Neural cell (in vitro differentiated cells): ENCODE data around the gene PCDH9. TPM values are rescaled to one million over a fixed set of nuclear protein-coding genes. Genes with fewer than 3 reads are reported as not detected.

ENCODE experiments used
- H2AFZ ChIP-seq: fragments of 200-600, 300-800 bp; sonication (generic), shearing (Covaris generic); 2 replicates; pipeline ENCODE4 v1.6.0; 2014; ENCODE audit warnings: low read depth, mild to moderate bottlenecking, antibody characterized with exemption, low read length, moderate library complexity
- H3F3A ChIP-seq: fragments of 200-600 bp; shearing (Covaris generic); 2 replicates; pipeline ENCODE4 v1.6.1; 2016; ENCODE audit warnings: mild to moderate bottlenecking, moderate library complexity, mixed read lengths, antibody characterized with exemption, low read length; ENCODE audit not compliant: insufficient read depth, poor library complexity, severe bottlenecking
- H3K27ac ChIP-seq: fragments of 200-600, 300-800 bp; sonication (generic), shearing (Covaris generic); 2 replicates; pipeline ENCODE4 v1.5.1; 2014; ENCODE audit warnings: mild to moderate bottlenecking, low read length, moderate library complexity
- H3K27me3 ChIP-seq: fragments of 300-800, 200-600 bp; sonication (generic), shearing (Covaris generic); 2 replicates; pipeline ENCODE4 v1.6.0; 2014; ENCODE audit warnings: mild to moderate bottlenecking, low read depth, low read length, moderate library complexity; ENCODE audit not compliant: insufficient read depth
- H3K36me3 ChIP-seq: fragments of 300-800, 200-600 bp; sonication (generic), shearing (Covaris generic); 2 replicates; pipeline ENCODE4 v1.5.1; 2014; ENCODE audit warnings: mild to moderate bottlenecking, antibody characterized with exemption, low read length, moderate library complexity; ENCODE audit not compliant: insufficient read depth
- H3K4me2 ChIP-seq: fragments of 300-800, 200-600 bp; sonication (generic), shearing (Covaris generic); 2 replicates; pipeline ENCODE4 v1.6.0; 2014; ENCODE audit warnings: mild to moderate bottlenecking, low read length
- H3K4me3 ChIP-seq: fragments of 300-800, 200-600 bp; sonication (generic), shearing (Covaris generic); 2 replicates; pipeline ENCODE4 v1.5.1; 2014; ENCODE audit warnings: mild to moderate bottlenecking, low read length, moderate library complexity
- H3K79me2 ChIP-seq: fragments of 200-600 bp; shearing (Covaris generic); replicated peaks from 2 replicates; pipeline ENCODE4 v1.6.0; 2014; ENCODE audit warnings: mild to moderate bottlenecking, low read length, moderate library complexity; ENCODE audit not compliant: insufficient read depth
- H3K9ac ChIP-seq: fragments of 300-800, 200-600 bp; sonication (generic), shearing (Covaris generic); 2 replicates; pipeline ENCODE4 v1.6.1; 2016; ENCODE audit warnings: mild to moderate bottlenecking, low read length, mixed read lengths
- H3K9me2 ChIP-seq: fragments of 200-600 bp; shearing (Covaris generic); 2 replicates; pipeline ENCODE4 v1.6.1; 2016; ENCODE audit warnings: mild to moderate bottlenecking, low read length, mixed read lengths; ENCODE audit not compliant: insufficient read depth
- H3K9me3 ChIP-seq: fragments of 200-600, 300-800 bp; sonication (generic), shearing (Covaris generic); 2 replicates; pipeline ENCODE4 v1.6.1; 2016; ENCODE audit warnings: mild to moderate bottlenecking, mixed run types, low read length, moderate library complexity, mixed read lengths
- H4K20me1 ChIP-seq: fragments of 200-600 bp; shearing (Covaris generic); 2 replicates; pipeline ENCODE4 v1.6.1; 2016; ENCODE audit warnings: mild to moderate bottlenecking, mixed run types; ENCODE audit not compliant: insufficient read depth
- CTCF ChIP-seq: fragments of 450-650 bp; IDR thresholded peaks from 2 replicates; pipeline ENCODE4 v1.5.1; 2014; ENCODE audit warnings: antibody characterized with exemption, mild to moderate bottlenecking, moderate library complexity; ENCODE audit not compliant: poor library complexity, severe bottlenecking
- EP300 ChIP-seq: fragments of 450-650 bp; conservative IDR thresholded peaks from 2 replicates; pipeline ENCODE4 v1.6.1; 2014; ENCODE audit warnings: antibody characterized with exemption, mild to moderate bottlenecking, moderate library complexity; ENCODE audit not compliant: poor library complexity, severe bottlenecking
- EZH2 ChIP-seq: fragments of 200-600, 300-800 bp; shearing (Covaris generic), sonication (generic); IDR thresholded peaks from 2 replicates; pipeline ENCODE4 v1.6.1; 2014; ENCODE audit warnings: antibody characterized with exemption, low read length, borderline replicate concordance, mild to moderate bottlenecking; ENCODE audit not compliant: insufficient read depth, poor library complexity, severe bottlenecking
- MXI1 ChIP-seq: fragments of 450-650 bp; conservative IDR thresholded peaks from 2 replicates; pipeline ENCODE4 v1.6.1; 2014; ENCODE audit warnings: antibody characterized with exemption, mild to moderate bottlenecking; ENCODE audit not compliant: poor library complexity, severe bottlenecking
- POLR2AphosphoS5 ChIP-seq: IDR thresholded peaks from 2 replicates; pipeline ENCODE4 v1.6.1; 2012
- RAD21 ChIP-seq: fragments of 450-650 bp; conservative IDR thresholded peaks from 2 replicates; pipeline ENCODE4 v1.6.1; 2014; ENCODE audit warnings: antibody characterized with exemption, mild to moderate bottlenecking, moderate library complexity
- REST ChIP-seq: IDR thresholded peaks from 2 replicates; pipeline ENCODE4 v1.6.1; 2012; ENCODE audit warnings: borderline replicate concordance
- SMC3 ChIP-seq: fragments of 450-650 bp; conservative IDR thresholded peaks from 2 replicates; pipeline ENCODE4 v1.6.1; 2014; ENCODE audit warnings: antibody characterized with exemption, mild to moderate bottlenecking, moderate library complexity; ENCODE audit not compliant: poor library complexity
- TAF1 ChIP-seq: IDR thresholded peaks from 2 replicates; pipeline ENCODE4 v1.6.1; 2012; ENCODE audit warnings: low read depth
- polyA plus RNA-seq: library from polyadenylated mRNA; depleted of rRNA; stranded (reverse); fragments of >200 nt; gene quantifications from 2 replicates; pipeline ENCODE4 v1.2.3, GENCODE V29; 2014

The PCDH9 gene
- polyA plus RNA-seq, 1 donor from 2014 or later, result 4.6 TPM

DNA sequence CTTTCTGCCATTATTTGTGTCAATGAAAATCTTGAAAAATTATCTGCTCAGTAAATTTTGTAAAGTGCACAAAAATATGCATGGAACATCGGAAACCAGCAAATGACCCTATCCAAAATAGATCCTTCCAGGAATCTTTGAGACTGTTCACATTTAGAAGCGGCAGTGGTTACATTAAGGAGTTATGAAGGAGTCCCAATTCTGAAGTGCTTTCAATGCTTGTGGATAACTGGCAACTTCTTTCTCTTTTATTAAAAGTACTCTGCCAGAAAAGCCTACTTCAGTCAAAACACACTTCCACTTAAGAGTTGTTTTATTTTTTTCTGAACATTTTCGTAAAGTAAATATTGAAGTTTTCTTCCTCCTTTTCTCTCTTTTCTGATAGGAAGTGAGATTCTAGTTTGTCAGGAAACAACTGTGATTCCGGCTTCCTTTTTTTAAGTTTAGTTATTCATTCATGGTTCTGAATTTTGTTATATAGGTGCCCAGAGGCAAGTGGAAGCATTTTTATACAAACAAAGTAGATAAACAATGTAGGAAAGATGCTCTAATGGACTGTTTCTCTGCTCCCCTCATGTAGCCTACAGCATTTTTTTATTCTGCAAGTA lies 83.5 kb downstream of the PCDH9 start:
- H3K9me3 ChIP-seq, result no peaks in the 10 kb centered on the region
- no peak overlapping the region for H3K4me2 ChIP-seq
- TF ChIP-seq POLR2AphosphoS5 (no peak), EP300 (no peak), REST (no peak), SMC3 (no peak), RAD21 (no peak), TAF1 (no peak), EZH2 (no peak), CTCF (no peak)
- H4K20me1 ChIP-seq, result no peaks in the 10 kb centered on the region
- peaks cover 4% of the 10 kb centered on the region for H3F3A ChIP-seq
- H3K36me3 ChIP-seq, result no peaks in the 10 kb centered on the region
- no peaks in the 10 kb centered on the region for H3K9me2 ChIP-seq
- H3K27me3 ChIP-seq, result no peaks in the 10 kb centered on the region
- H3K9ac ChIP-seq, result no peak overlapping the region
- H2AFZ ChIP-seq, result no peak overlapping the region
- H3K79me2 ChIP-seq, result no peaks in the 10 kb centered on the region
- H3K27ac ChIP-seq, result no peak overlapping the region
- no peak overlapping the region for H3K4me3 ChIP-seq

DNA sequence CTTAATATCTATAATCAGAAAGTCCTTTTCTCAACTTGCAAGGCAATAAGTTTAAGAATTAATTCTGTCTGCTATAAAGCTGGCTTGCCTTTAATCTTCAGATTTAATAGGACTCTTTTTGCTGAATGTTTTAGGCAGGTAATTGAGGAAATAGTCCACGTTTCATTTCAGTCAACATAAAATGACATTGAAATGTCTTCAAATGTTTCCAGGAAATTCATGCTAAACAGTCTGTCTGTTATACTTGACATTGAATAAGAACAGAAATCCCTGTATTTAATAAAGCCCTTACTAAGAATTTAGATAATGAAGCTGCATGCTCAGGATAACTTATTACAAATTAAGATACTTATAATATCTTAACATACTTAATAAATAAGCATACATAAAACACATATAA lies 84.2 kb downstream of the PCDH9 start:
- no peaks in the 10 kb centered on the region for H3K9me3 ChIP-seq
- TF ChIP-seq POLR2AphosphoS5, result peak; percentile 55
- TF ChIP-seq EP300, result peak; percentile 83
- TF ChIP-seq EZH2, result no peak
- TF ChIP-seq CTCF, result no peak
- TF ChIP-seq TAF1, result no peak
- TF ChIP-seq RAD21, result no peak
- no peak for TF ChIP-seq MXI1
- H3K27ac ChIP-seq, result no peak overlapping the region
- H2AFZ ChIP-seq, result no peak overlapping the region
- H3K4me3 ChIP-seq, result no peak overlapping the region
- no peaks in the 10 kb centered on the region for H3K36me3 ChIP-seq
- peaks cover 4% of the 10 kb centered on the region for H3F3A ChIP-seq
- no peaks in the 10 kb centered on the region for H3K79me2 ChIP-seq
- H3K9me2 ChIP-seq, result no peaks in the 10 kb centered on the region
- H3K4me2 ChIP-seq, result no peak overlapping the region
- no peak overlapping the region for H3K9ac ChIP-seq
- no peaks in the 10 kb centered on the region for H3K27me3 ChIP-seq
- H4K20me1 ChIP-seq, result no peaks in the 10 kb centered on the region
